ENCODE measurements around the gene BCAS3.

DNA sequence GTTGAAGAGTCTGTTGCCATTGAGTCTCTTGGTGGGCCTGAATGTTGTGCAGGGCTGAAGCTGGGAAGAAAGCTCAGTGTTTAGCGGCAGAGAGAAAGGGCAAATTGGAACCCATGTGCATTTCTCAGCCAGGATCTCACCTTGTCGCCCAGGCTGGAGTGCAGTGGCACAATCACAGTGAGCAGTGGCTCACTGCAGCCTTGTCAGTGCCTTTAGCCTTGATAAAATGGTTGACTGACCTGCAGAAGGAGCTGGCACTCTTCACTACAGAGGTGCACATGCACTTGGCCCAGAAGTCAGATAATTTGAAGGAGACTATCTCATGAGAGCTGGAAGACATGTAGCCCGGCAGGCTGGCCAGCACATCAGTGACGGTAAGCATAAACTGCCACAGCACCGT, 597.7 kb downstream of the BCAS3 start:
- TF ChIP-seq, protein P1, sequence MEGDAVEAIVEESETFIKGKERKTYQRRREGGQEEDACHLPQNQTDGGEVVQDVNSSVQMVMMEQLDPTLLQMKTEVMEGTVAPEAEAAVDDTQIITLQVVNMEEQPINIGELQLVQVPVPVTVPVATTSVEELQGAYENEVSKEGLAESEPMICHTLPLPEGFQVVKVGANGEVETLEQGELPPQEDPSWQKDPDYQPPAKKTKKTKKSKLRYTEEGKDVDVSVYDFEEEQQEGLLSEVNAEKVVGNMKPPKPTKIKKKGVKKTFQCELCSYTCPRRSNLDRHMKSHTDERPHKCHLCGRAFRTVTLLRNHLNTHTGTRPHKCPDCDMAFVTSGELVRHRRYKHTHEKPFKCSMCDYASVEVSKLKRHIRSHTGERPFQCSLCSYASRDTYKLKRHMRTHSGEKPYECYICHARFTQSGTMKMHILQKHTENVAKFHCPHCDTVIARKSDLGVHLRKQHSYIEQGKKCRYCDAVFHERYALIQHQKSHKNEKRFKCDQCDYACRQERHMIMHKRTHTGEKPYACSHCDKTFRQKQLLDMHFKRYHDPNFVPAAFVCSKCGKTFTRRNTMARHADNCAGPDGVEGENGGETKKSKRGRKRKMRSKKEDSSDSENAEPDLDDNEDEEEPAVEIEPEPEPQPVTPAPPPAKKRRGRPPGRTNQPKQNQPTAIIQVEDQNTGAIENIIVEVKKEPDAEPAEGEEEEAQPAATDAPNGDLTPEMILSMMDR (IDR thresholded peaks at IDR 0.05 in 4 of 5, conservative IDR thresholded peaks at IDR 0.05 in 1 of 5) = no peak
- no peak for TF ChIP-seq POLR2A (IDR thresholded peaks at IDR 0.05)
